HepG2 (cell line): ENCODE results near the gene CDX2.

ENCODE experiments used
- IRF2 ChIP-seq: IDR thresholded peaks from 2 replicates; pipeline ENCODE4 v1.6.1; 2018; ENCODE audit warnings: missing genetic modification reagents, missing compliant biosample characterization
- MYC ChIP-seq: sonication (generic); formaldehyde crosslinking; IDR thresholded peaks from 2 replicates; pipeline ENCODE4 v1.9.0; 2021; ENCODE audit warnings: missing genetic modification reagents, borderline replicate concordance
- NBN ChIP-seq: fragments of 450-650 bp; conservative IDR thresholded peaks from 2 replicates; pipeline ENCODE4 v1.6.1; 2017
- RARA ChIP-seq: IDR thresholded peaks from 2 replicates; pipeline ENCODE4 v1.6.1; 2016; ENCODE audit warnings: missing genetic modification reagents, missing compliant biosample characterization
- SETDB1 ChIP-seq: sonication (generic); formaldehyde crosslinking; IDR thresholded peaks from 2 replicates; pipeline ENCODE4 v1.5.1; 2020; ENCODE audit warnings: missing genetic modification reagents, mild to moderate bottlenecking, borderline replicate concordance
- TGIF2 ChIP-seq: IDR thresholded peaks from 2 replicates; pipeline ENCODE4 v1.6.1; 2016; ENCODE audit warnings: control low read depth, missing compliant biosample characterization
- TOPORS ChIP-seq: sonication (generic); formaldehyde crosslinking; IDR thresholded peaks from 2 replicates; pipeline ENCODE4 v1.8.0; 2023; ENCODE audit warnings: mild to moderate bottlenecking, missing genetic modification reagents
- ZFP36 ChIP-seq: fragments of 150-350 bp; IDR thresholded peaks from 2 replicates; pipeline ENCODE4 v1.6.1; 2018; ENCODE audit warnings: borderline replicate concordance, low read length, low read depth; ENCODE audit not compliant: partially characterized antibody
- ZNF564 ChIP-seq: sonication (generic); formaldehyde crosslinking; IDR thresholded peaks from 2 replicates; pipeline ENCODE4 v1.8.1; 2023; ENCODE audit warnings: mild to moderate bottlenecking, missing genetic modification reagents
- TF ChIP-seq, protein P1 (sequence below): sonication (generic); formaldehyde crosslinking; IDR thresholded peaks from 2 replicates; pipeline ENCODE4 v1.5.0; 2020; ENCODE audit warnings: mild to moderate bottlenecking, missing genetic modification reagents, moderate library complexity
- TF ChIP-seq, protein P2 (sequence below): IDR thresholded peaks from 2 replicates; pipeline ENCODE4 v1.6.1; 2016; ENCODE audit warnings: low read depth
- TF ChIP-seq, protein P3 (sequence below), 2 experiments: IDR thresholded peaks; 2 replicates each; pipeline ENCODE4 v1.6.1; 2011 to 2012; ENCODE audit warnings: low read length in 2 of 2, borderline replicate concordance in 1 of 2, low read depth in 1 of 2, mild to moderate bottlenecking in 1 of 2, moderate library complexity in 1 of 2

DNA sequence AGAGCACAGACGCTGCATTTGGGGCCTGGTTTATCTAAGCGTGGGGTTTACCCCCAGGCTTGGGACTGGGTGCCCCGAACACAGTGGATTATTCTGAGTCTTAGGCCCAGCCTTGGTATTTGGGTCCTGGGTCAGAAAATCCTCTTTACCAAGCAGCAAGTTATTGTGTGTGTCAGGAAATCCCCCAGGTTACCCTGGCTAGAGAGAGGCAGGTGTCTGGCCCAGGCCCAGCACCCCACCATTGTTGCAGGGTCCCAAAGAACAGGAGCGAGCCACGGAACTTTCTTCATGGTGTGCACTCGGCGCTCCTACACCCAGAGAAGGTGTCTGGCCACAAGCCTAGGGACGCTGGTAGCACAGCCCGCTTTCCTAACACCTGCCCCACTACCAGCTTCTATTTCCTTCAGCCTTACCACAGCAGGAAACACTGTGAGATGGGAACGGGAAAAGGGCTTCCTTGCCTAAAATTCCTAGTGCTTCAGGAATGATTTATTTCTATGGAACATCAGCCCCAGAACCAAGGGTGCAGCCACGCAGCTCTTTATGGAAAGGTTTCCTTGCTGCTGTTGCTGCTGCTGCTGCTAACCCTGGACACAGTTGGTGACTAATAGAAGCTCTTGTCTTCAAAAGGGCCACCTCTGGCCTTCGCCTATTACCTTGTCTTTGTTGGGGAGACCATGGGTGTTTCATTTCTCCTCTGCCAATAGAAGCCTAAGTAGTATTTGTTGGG is 7.4 kb upstream of the CDX2 start:
- TF ChIP-seq TOPORS (CRISPR knock-in tag) (no peak), MYC (CRISPR knock-in tag) (no peak), ZFP36 (no peak), RARA (CRISPR knock-in tag) (no peak), IRF2 (CRISPR knock-in tag) (no peak), TGIF2 (CRISPR knock-in tag) (no peak), ZNF564 (CRISPR knock-in tag) (no peak), NBN (no peak), SETDB1 (CRISPR knock-in tag) (no peak)
- TF ChIP-seq, protein P1, sequence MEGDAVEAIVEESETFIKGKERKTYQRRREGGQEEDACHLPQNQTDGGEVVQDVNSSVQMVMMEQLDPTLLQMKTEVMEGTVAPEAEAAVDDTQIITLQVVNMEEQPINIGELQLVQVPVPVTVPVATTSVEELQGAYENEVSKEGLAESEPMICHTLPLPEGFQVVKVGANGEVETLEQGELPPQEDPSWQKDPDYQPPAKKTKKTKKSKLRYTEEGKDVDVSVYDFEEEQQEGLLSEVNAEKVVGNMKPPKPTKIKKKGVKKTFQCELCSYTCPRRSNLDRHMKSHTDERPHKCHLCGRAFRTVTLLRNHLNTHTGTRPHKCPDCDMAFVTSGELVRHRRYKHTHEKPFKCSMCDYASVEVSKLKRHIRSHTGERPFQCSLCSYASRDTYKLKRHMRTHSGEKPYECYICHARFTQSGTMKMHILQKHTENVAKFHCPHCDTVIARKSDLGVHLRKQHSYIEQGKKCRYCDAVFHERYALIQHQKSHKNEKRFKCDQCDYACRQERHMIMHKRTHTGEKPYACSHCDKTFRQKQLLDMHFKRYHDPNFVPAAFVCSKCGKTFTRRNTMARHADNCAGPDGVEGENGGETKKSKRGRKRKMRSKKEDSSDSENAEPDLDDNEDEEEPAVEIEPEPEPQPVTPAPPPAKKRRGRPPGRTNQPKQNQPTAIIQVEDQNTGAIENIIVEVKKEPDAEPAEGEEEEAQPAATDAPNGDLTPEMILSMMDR (CRISPR knock-in tag), result no peak
- TF ChIP-seq, protein P2, sequence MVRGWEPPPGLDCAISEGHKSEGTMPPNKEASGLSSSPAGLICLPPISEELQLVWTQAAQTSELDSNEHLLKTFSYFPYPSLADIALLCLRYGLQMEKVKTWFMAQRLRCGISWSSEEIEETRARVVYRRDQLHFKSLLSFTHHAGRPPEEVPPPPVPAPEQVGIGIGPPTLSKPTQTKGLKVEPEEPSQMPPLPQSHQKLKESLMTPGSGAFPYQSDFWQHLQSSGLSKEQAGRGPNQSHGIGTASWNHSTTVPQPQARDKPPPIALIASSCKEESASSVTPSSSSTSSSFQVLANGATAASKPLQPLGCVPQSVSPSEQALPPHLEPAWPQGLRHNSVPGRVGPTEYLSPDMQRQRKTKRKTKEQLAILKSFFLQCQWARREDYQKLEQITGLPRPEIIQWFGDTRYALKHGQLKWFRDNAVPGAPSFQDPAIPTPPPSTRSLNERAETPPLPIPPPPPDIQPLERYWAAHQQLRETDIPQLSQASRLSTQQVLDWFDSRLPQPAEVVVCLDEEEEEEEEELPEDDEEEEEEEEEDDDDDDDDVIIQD, result no peak
- TF ChIP-seq, protein P3, sequence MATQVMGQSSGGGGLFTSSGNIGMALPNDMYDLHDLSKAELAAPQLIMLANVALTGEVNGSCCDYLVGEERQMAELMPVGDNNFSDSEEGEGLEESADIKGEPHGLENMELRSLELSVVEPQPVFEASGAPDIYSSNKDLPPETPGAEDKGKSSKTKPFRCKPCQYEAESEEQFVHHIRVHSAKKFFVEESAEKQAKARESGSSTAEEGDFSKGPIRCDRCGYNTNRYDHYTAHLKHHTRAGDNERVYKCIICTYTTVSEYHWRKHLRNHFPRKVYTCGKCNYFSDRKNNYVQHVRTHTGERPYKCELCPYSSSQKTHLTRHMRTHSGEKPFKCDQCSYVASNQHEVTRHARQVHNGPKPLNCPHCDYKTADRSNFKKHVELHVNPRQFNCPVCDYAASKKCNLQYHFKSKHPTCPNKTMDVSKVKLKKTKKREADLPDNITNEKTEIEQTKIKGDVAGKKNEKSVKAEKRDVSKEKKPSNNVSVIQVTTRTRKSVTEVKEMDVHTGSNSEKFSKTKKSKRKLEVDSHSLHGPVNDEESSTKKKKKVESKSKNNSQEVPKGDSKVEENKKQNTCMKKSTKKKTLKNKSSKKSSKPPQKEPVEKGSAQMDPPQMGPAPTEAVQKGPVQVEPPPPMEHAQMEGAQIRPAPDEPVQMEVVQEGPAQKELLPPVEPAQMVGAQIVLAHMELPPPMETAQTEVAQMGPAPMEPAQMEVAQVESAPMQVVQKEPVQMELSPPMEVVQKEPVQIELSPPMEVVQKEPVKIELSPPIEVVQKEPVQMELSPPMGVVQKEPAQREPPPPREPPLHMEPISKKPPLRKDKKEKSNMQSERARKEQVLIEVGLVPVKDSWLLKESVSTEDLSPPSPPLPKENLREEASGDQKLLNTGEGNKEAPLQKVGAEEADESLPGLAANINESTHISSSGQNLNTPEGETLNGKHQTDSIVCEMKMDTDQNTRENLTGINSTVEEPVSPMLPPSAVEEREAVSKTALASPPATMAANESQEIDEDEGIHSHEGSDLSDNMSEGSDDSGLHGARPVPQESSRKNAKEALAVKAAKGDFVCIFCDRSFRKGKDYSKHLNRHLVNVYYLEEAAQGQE (IDR thresholded peaks at IDR 0.05; ENCODE audit: borderline replicate concordance in 1 of 2, low read depth in 1 of 2, low read length in 2 of 2), result no peak
